ENCODE results near the gene ACSF2.

DNA sequence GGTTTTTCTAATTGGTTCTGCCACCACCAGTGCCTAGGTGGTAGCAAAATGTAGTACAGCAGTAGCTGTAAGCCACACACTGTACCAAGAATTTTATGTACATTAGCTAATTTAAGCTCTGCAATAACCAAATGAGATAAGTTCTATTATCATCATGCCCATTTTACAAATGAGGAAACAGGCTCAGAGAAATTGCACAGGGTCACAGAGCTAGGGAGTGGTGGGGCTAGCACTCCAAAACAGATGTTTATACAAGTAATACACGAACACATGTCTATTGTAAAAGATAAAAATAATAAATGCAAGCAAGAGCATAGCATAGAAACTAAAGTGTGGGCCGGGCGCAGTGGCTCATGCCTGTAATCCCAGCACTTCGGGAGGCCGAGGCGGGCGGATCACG lies 66.2 kb downstream of the ACSF2 start:
- no peak for TF ChIP-seq POLR2AphosphoS5 (IDR thresholded peaks at IDR 0.05; ENCODE audit: low read depth, low read length)
- no peak for TF ChIP-seq TAF1 (IDR thresholded peaks at IDR 0.05; ENCODE audit: borderline replicate concordance, low read depth, low read length)
- no peak for TF ChIP-seq POLR2A (IDR thresholded peaks at IDR 0.05; ENCODE audit: low read depth, low read length)

All from GM12892 (cell line).